Measurements from ENCODE around the gene SLAIN1. TPM values are rescaled to one million over a fixed set of nuclear protein-coding genes. Genes with fewer than 3 reads are reported as not detected.

SLAIN1 gene
- total and polyA plus RNA-seq, 12 donors, result 5.5 to 26.7 (median 14.1) TPM

DNA sequence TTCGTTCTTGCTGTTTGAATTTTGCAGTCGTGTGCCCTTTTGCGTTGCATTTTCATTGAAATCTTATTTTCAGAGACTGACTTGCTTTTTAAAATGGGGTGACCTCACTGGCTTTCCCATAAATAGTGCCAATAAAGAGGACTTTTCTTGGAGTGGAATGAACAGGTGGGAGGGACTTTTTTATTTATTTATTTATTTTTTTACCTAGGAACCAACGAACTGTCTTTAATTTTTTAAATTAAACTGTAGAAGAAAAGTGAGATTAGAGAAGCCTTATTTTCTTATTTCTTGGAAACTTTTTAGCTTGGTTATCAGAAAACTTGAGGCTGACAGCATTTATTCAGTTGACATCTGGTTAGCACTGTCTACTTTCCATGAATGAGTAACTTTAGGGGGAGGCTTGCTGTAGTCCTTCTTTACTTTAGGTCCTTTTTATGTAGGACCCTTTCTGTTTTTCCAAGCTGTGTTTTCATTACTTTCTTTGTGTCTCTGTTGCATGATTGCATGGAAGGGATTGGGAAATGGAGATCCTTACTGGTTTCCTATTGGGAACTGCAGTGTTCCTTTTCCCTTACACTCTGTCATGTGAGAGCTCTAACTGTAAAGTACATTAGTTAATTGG lies 1.7 kb downstream of the SLAIN1 start:
- H3K9me3 ChIP-seq (replicated peaks in 1 of 3), result no peaks in the 10 kb centered on the region
- no peak for TF ChIP-seq POLR2A (IDR thresholded peaks at IDR 0.05)
- TF ChIP-seq CTCF (IDR thresholded peaks at IDR 0.05), result no peak
- DNase-seq, result no peak
- H3K4me1 ChIP-seq (replicated peaks in 1 of 2), result peaks cover 0 to 15% of the 10 kb centered on the region in 2 donors
- intact Hi-C loops (cut with DNase I), result no loop called here
- peak overlapping the region in 3 of 4 donors; percentile 40 to 90 (median 56) for H3K4me3 ChIP-seq
- H3K27ac ChIP-seq, result peak overlapping the region in 2 of 5 donors; percentile 52 to 72
- no peaks in the 10 kb centered on the region for H3K36me3 ChIP-seq (replicated peaks in 1 of 2)
- H3K27me3 ChIP-seq, result no peaks in the 10 kb centered on the region
- 0 to 1% (median 1%) methylated on average over 4 of the region's 4 CpGs for WGBS, 4 donors

DNA sequence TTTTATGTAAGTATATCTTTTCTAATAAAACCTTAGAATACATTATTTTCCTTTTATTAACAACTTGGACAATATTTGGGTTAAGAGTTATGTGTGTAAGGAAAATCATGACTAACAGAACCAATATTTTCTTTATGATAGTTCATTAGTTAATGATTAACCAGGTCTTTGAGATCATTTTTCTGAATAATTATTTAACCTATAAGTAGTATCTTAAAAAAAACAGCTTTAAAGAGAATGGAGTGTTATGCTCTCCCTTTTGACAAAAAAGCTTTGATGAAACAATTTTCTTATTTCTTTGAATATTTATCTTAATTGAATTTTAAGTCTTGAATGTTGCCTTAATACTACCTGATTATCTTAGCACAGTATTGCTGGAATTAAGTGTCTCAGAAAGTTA lies 3.8 kb downstream of the SLAIN1 start:
- Histone ChIP-seq H3K27ac (no peak overlapping the region), H3K9me3 (replicated peaks in 1 of 3) (no peaks in the 10 kb centered on the region), H3K36me3 (replicated peaks in 1 of 2) (no peaks in the 10 kb centered on the region), H3K27me3 (no peaks in the 10 kb centered on the region), H3K4me3 (no peak overlapping the region), H3K4me1 (replicated peaks in 1 of 2) (peaks cover 0 to 15% of the 10 kb centered on the region in 2 donors)
- no peak for DNase-seq
- intact Hi-C loops (cut with DNase I), result no loop called here
- TF ChIP-seq CTCF (IDR thresholded peaks at IDR 0.05) (no peak), POLR2A (IDR thresholded peaks at IDR 0.05) (no peak)

- DNase-seq, result no peak
- Histone ChIP-seq H3K9me3 (replicated peaks in 1 of 3) (no peaks in the 10 kb centered on the region), H3K4me1 (replicated peaks in 1 of 2) (peaks cover 0 to 13% of the 10 kb centered on the region in 2 donors), H3K4me3 (no peak overlapping the region), H3K36me3 (replicated peaks in 1 of 2) (no peaks in the 10 kb centered on the region), H3K27ac (no peak overlapping the region), H3K27me3 (no peaks in the 10 kb centered on the region)
- no peak for TF ChIP-seq CTCF (IDR thresholded peaks at IDR 0.05)
- TF ChIP-seq POLR2A (IDR thresholded peaks at IDR 0.05), result no peak
- 71 to 90% (median 75%) methylated on average over 1 of the region's 1 CpG for WGBS, 4 donors
- intact Hi-C loops (cut with DNase I), result no loop called here
These were observed 4.9 kb downstream of the SLAIN1 start for GRCh38 chr13:77702366-77702765.

DNA sequence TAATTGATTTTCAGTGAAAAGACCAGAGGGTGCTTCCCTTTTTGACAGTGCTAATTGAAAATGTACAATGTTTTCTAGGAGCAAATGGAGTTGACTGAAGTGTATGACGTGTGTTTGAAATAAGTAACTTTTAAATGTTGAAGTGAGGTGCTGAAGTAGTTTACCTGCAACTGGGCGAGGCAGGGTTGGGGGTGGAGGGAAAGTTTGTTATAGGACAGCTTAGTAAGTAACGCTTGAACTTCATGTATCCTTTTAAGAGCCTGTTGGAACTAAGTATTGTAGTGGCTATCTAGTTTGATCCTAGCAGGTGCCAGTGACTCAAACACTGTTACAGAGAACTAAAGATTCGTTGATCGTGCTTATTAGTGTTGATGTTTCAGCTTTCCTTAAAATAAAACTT lies 5.9 kb downstream of the SLAIN1 start:
- TF ChIP-seq POLR2A (IDR thresholded peaks at IDR 0.05) (no peak), CTCF (IDR thresholded peaks at IDR 0.05) (no peak)
- WGBS, 4 donors, result 82 to 92% (median 90%) methylated on average over 5 of the region's 5 CpGs
- DNase-seq, result no peak
- intact Hi-C loops (cut with DNase I), result no loop called here
- H3K4me1 ChIP-seq (replicated peaks in 1 of 2), result peaks cover 0 to 13% of the 10 kb centered on the region in 2 donors
- no peak overlapping the region for H3K27ac ChIP-seq
- no peaks in the 10 kb centered on the region for H3K9me3 ChIP-seq (replicated peaks in 1 of 3)
- no peaks in the 10 kb centered on the region for H3K27me3 ChIP-seq
- no peaks in the 10 kb centered on the region for H3K36me3 ChIP-seq (replicated peaks in 1 of 2)
- H3K4me3 ChIP-seq, result no peak overlapping the region
